GM19328 (cell line): ENCODE measurements around the gene SLC9A7.

Source experiments
- ATAC-seq: cut with Tn5 transposase; IDR thresholded peaks from one replicate; pipeline ENCODE4 v1.9.1; 2021; ENCODE audit warnings: mild to moderate bottlenecking, moderate library complexity; ENCODE audit not compliant: unreplicated experiment

The SLC9A7 gene

GRCh38 chrX:46653482-46653881 lies 105.4 kb downstream of the SLC9A7 start:
- no peak for ATAC-seq

- ATAC-seq, result no peak
These were observed 109.3 kb downstream of the SLC9A7 start for GRCh38 chrX:46649421-46650260.

GRCh38 chrX:46648660-46649059 lies 110.3 kb downstream of the SLC9A7 start:
- ATAC-seq, result no peak

- no peak for ATAC-seq
These were observed 111.7 kb downstream of the SLC9A7 start for GRCh38 chrX:46647251-46647650.

DNA sequence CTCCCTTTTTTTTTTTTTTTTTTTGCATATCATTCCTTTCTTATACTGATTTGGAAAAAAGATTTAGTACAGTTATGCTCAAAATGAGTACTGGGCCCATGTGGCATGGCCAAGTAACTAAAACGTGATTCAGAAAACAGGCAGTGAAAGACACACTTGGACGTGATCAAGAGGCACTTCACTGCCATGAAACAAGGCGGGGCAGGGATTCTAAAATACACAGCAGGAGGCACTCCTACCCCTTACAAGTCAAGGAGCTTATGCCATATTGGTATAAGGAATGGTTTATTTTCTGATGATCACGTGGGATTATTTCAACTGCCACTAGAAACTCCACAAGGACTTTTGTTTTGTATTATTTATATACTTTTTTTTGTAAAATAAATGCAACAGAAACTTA lies 113.3 kb downstream of the SLC9A7 start:
- no peak for ATAC-seq

- ATAC-seq, result no peak
These were observed 115.3 kb downstream of the SLC9A7 start for GRCh38 chrX:46643636-46644035.

GRCh38 chrX:46642145-46642544 lies 116.8 kb downstream of the SLC9A7 start:
- ATAC-seq, result no peak

DNA sequence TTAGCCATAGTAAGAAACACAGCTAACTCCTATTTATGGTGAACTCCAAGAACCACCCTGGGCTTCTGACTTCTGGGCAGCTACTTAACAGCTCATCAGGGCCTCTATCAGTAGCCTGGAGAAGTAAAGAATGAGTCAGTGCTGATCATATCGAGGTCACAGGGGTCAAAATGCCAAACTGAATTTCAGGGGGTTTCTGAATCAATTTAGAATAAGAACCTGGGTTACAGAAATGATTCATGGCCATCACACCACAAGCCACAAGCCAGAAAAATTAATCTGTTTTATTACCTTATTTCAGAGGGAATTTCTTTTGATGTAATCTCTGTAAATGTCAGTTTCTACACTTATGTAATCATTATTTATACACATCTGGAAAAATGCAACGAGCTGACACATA lies 121.0 kb downstream of the SLC9A7 start:
- ATAC-seq, result no peak

DNA sequence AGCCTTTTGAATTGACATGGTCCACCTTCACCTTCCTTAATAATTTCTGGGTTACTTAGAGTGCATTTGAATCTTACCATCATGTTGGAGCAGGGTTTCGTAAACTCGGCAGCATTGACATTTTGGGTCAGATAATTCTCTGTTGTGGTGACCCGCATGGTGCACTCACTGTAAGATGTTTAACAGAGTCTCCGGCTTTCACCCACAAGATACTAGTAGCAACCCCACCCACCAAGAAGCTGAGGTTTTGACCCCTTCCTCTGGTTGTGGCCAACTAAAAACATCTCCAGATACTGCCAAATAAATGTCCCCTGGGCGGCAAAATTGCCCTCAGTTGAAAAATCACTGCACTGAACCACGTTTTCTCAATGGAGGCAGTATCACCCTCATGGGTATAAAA lies 122.7 kb downstream of the SLC9A7 start:
- no peak for ATAC-seq

GRCh38 chrX:46635186-46635585 lies 123.7 kb downstream of the SLC9A7 start:
- ATAC-seq, result no peak

- ATAC-seq, result no peak
These were observed 124.3 kb downstream of the SLC9A7 start for GRCh38 chrX:46634577-46634976.

GRCh38 chrX:46630141-46630540 lies 128.8 kb downstream of the SLC9A7 start:
- no peak for ATAC-seq

- ATAC-seq, result peak; percentile 63
These were observed 130.2 kb downstream of the SLC9A7 start for GRCh38 chrX:46628460-46629371.

DNA sequence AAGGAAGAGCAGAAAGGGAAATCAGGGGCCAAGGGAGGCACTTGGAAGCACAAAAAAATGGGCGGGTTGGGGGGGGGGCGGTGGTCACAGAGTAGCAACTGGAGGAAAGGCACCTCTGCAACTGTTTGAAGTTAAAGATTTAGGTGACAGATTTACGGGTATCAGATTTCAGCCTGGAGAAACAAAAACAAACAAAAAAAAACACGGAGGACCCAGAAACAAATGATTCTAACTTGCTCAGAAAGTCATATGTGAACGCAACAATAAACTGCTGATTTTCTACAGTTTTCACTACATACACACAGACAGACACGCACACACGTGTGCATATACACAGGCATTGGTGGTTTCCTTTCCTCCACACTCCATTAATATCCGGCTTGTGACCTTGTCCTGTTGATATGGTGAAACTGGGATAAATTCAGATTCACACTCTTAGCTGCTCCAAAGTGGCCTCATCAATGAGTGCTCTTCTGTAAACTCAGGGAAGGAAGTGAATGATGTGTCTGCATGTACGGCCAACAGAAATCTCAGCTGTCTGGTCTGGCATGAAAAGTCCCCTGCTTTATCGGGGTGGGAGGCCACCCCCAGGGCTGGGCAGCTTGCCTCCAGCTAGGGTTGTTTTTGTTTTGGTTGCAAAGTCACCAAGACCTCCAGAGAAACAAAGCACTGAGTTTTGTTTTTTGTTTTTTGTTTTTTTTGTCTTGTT lies 131.1 kb downstream of the SLC9A7 start:
- no peak for ATAC-seq

DNA sequence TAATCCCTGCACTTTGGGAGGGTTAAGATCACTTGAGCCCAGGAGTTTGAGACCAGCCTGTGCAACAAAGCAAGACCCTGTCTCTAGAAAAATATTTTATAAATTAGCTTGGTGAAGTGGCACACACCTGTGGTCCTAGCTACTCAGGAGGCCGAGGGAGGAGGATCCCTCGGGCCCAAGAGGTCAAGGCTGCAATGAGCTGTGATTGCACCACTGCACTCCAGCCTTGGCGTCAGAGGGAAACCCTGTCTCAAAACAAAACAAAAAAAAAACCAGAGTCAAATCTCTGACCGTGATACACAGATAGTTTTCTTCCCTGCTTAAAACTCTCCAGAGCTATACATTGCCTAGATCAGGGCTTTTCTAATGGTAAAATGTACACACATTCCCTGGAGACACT lies 131.9 kb downstream of the SLC9A7 start:
- no peak for ATAC-seq

- no peak for ATAC-seq
These were observed 132.4 kb downstream of the SLC9A7 start for GRCh38 chrX:46626566-46626965.

DNA sequence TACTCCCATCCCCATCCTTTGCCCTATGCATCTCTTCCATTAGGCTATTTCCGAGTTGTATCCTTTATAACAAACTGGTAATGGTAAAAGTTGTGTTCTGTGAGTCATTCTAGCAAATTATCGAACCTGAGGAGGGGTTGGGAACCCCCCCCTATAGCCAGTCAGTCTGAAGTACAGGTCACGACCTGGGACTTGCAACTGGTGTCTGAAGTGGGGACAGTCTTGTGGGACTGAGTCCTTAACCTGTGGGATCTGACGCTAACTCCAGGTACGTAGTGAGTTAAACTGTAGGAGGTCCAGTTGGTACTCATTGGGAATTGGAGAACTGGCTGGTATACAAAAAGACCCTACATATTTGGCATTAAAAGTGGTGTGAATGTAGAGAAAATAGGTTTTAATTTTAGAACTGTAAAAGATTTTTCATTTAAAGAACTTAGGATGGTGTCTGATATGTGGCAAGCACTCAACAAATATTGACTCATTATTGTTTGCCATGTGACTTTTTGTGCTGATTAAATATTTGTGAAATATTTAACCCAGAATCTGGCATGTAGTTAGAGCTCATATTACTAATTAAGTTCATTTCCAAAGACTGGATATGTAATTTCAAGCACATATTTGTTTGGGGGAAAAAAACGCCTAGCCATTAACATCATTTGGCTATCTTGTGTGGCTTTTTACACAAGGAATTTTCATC lies 134.7 kb downstream of the SLC9A7 start:
- no peak for ATAC-seq

GRCh38 chrX:46621572-46621971 lies 137.3 kb downstream of the SLC9A7 start:
- ATAC-seq, result no peak

DNA sequence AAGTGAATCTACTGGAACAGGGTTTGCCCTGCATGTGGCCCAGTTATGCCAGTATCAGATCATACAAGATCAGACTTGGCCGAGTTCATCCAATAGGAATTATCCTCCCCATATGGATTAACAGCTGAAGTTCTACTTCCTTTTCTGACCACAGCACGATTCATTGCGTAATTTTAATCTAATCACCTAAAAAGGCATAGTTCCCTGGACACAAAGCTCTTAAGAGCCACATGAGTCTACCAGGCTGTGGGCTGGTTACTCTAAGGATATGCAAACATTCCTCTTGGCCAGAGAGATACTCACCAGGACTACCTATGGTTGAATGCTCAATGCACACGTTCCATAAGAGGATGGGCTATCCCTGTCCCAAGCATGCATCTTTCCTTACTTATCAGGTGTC lies 138.4 kb downstream of the SLC9A7 start:
- ATAC-seq, result no peak

GRCh38 chrX:46618947-46619346 lies 140.0 kb downstream of the SLC9A7 start:
- ATAC-seq, result no peak

GRCh38 chrX:46617906-46618305 lies 141.0 kb downstream of the SLC9A7 start:
- ATAC-seq, result no peak
